Right lobe of liver (tissue), 6 donors: ENCODE data around the gene TNFRSF12A. TPM values are rescaled to one million over a fixed set of nuclear protein-coding genes. Genes with fewer than 3 reads are reported as not detected.
"Not testable (repeated sequence)": the region's sequence is repeated elsewhere in the genome, so short reads cannot be mapped to it uniquely, and the experiment has no call there.

ENCODE experiments used
- ATAC-seq, 4 donors: fragments of 200-7000 bp; cut with Tn5 transposase; one replicate each; pipeline ENCODE4 v1.9.1; 2020; ENCODE audit warnings: mild to moderate bottlenecking in 4 of 4, moderate library complexity in 4 of 4
- DNase-seq, 3 donors: peaks; one replicate each; pipeline ENCODE4 v3.0.0-alpha.2; 2020
- H3K27ac ChIP-seq, 3 donors: fragments of 200-600 bp; one replicate each; pipeline ENCODE4 v1.8.0; 2022
- H3K27me3 ChIP-seq, 2 donors: fragments of 200-600 bp; one replicate each; pipeline ENCODE4 v1.8.0; 2022
- H3K36me3 ChIP-seq, 4 donors: fragments of 200-600 bp; sonication (generic) in 1 of 4; one replicate each; pipeline versions ENCODE4 v1.5.1 to v1.8.0; 2017 to 2022; ENCODE audit warnings: control low read depth in 1 of 4
- H3K4me1 ChIP-seq, 4 donors: fragments of 200-600 bp; sonication (generic) in 1 of 4; one replicate each; pipeline versions ENCODE4 v1.5.1 to v1.8.0; 2017 to 2022; ENCODE audit warnings: control low read depth in 1 of 4
- H3K4me3 ChIP-seq, 3 donors: fragments of 200-600 bp; one replicate each; pipeline ENCODE4 v1.8.0; 2022
- H3K9me3 ChIP-seq, 4 donors: fragments of 200-600 bp; sonication (generic) in 1 of 4; one replicate each; pipeline versions ENCODE4 v1.5.1 to v1.8.0; 2017 to 2022; ENCODE audit warnings: control low read depth in 1 of 4
- POLR2A ChIP-seq: fragments of 450-650 bp; IDR thresholded peaks from one replicate; pipeline ENCODE4 v1.6.1; 2017; ENCODE audit warnings: antibody characterized with exemption, mild to moderate bottlenecking
- WGBS: methylation state at CpG from one replicate; pipeline ENCODE4 v1.1.6; 2018; ENCODE audit warnings: low coverage, low lambda C conversion rate; ENCODE audit not compliant: insufficient coverage; ENCODE audit errors: missing lambda C conversion rate; 5-methylcytosine and 5-hydroxymethylcytosine counted together
- intact Hi-C, 2 donors: fragments of 100-400 bp; cut with DNase I; formaldehyde crosslinking; loops; one replicate each; pipeline versions ENCODE4 v1.11.2 to v1.14.1; 2022
- total RNA-seq, 6 experiments: library from RNA; depleted of rRNA in 2 of 6; stranded (reverse); fragments of >200 nt in 2 of 6; fragmentation: NEBNext Ultra II Directional in 3 of 6; extraction: Animal tissue kit (Norgen Biotek cat#: 25700) in 3 of 6; gene quantifications; one replicate each; pipeline versions ENCODE4 v1.1.0 to v1.2.4, GENCODE V29; 2016 to 2023
- TF ChIP-seq, protein P1 (sequence below), 4 donors: fragments of 200-600 bp in 3 of 4; fragments of 450-650 bp in 1 of 4; IDR thresholded peaks; one replicate each; pipeline versions ENCODE4 v1.5.1 to v1.8.0; 2016 to 2022; ENCODE audit warnings: antibody characterized with exemption in 4 of 4, mild to moderate bottlenecking in 2 of 4
- donor health status: DM: no; HTN: yes; CAD: no.
- donor health status: DM: no; HTN: no; CAD: no.
- donor health status: DM: no; HTN: no; CAD: no.
- donor health status: DM: no; HTN: yes; CAD: no.
- donor health status: DM: no; HTN: yes; CAD: no.

The TNFRSF12A gene
- total RNA-seq, 6 experiments from 2014 or later: 5.2 to 284 (median 69.4) TPM

DNA sequence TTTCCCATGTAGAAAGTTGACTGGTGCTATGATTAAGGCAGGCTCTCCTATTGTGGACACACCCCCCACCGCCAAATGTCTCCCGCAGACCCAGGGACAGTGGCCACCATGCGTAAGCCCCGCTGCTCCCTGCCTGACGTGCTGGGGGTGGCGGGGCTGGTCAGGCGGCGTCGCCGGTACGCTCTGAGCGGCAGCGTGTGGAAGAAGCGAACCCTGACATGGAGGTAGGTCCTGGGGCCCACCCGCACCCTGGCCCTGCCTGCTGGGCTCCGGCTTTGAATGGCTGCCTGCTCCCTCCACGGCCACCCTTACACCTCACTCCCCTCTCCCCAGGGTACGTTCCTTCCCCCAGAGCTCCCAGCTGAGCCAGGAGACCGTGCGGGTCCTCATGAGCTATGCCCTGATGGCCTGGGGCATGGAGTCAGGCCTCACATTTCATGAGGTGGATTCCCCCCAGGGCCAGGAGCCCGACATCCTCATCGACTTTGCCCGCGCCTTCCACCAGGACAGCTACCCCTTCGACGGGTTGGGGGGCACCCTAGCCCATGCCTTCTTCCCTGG is 29.8 kb downstream of the TNFRSF12A start:
- no peak overlapping the region for H3K4me3 ChIP-seq
- no peak for ATAC-seq
- H3K9me3 ChIP-seq: no peaks in the 10 kb centered on the region
- WGBS: 76% methylated on average over 8 of the region's 26 CpGs
- no peaks in the 10 kb centered on the region for H3K36me3 ChIP-seq
- intact Hi-C loops: no loop called here
- DNase-seq: no peak
- TF ChIP-seq, protein P1, sequence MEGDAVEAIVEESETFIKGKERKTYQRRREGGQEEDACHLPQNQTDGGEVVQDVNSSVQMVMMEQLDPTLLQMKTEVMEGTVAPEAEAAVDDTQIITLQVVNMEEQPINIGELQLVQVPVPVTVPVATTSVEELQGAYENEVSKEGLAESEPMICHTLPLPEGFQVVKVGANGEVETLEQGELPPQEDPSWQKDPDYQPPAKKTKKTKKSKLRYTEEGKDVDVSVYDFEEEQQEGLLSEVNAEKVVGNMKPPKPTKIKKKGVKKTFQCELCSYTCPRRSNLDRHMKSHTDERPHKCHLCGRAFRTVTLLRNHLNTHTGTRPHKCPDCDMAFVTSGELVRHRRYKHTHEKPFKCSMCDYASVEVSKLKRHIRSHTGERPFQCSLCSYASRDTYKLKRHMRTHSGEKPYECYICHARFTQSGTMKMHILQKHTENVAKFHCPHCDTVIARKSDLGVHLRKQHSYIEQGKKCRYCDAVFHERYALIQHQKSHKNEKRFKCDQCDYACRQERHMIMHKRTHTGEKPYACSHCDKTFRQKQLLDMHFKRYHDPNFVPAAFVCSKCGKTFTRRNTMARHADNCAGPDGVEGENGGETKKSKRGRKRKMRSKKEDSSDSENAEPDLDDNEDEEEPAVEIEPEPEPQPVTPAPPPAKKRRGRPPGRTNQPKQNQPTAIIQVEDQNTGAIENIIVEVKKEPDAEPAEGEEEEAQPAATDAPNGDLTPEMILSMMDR (IDR thresholded peaks at IDR 0.05): no peak
- no peak for TF ChIP-seq POLR2A
- no peak overlapping the region for H3K27ac ChIP-seq
- H3K27me3 ChIP-seq: peaks cover 0 to 20% of the 10 kb centered on the region in 2 donors
- peaks cover 0 to 16% (median 0%) of the 10 kb centered on the region in 4 donors for H3K4me1 ChIP-seq

DNA sequence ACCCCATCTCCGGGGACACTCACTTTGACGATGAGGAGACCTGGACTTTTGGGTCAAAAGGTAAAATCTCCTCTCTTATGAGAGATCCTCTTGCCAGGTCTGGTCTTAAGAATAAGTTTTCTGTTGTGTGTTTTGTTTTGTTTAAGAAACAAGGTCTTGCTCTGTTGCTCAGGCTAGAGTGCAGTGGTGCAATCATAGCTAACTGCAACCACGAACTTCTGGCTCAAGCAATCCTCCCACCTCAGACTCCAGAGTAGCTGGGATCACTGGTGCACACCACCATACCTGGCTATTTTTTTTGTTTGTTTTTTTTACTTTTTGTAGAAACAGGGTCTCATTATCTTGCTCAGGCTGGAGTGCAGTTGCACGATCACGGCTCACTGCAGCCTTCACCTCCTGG is 30.3 kb downstream of the TNFRSF12A start:
- Histone ChIP-seq H3K36me3 (no peaks in the 10 kb centered on the region), H3K9me3 (no peaks in the 10 kb centered on the region), H3K4me1 (peaks cover 0 to 13% (median 0%) of the 10 kb centered on the region in 4 donors), H3K27me3 (peaks cover 0 to 16% of the 10 kb centered on the region in 2 donors), H3K27ac (no peak overlapping the region), H3K4me3 (no peak overlapping the region)
- WGBS: 62% methylated on average over 3 of the region's 5 CpGs
- ATAC-seq (no peak), DNase-seq (no peak)
- no peak for TF ChIP-seq POLR2A
- TF ChIP-seq, protein P1 (IDR thresholded peaks at IDR 0.05): no peak
- intact Hi-C loops: no loop called here

DNA sequence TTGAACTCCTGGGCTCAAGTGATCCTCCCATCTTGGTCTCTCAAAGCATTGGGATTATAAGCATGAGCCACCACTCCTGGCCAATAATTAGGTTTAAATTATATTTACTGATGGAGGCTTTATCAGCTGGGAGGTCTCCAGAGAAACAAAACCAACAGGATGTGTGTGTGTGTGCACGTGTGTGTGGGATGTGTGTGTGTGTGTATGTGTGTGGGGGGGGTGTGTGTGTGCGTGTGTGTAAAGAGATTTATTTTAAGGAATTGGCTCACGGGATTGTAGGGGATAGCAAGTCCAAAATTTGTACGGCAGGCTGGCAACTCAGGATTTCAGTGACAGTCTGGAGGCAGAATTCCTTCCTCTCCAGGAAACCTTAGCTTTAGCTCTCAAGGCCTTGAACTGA is 30.8 kb downstream of the TNFRSF12A start:
- intact Hi-C loops: no loop called here

DNA sequence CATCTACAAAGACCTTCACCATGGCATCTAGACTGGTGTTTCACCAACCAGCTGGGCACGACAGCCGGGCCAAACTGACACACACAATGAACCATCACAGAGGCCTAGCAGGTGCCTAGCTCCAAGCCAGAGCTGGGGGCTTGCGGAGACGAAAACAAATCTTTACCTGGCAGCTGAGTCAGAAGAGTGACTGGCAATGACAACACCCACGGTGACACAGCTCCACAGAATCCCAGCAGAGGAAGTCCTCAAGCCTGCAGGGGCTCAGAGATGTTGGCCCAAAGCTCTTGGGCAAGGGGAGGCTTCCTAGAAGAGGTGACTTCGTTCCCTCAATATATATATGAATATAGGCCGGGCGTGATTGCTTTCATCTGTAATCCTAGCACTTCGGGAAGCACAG is 31.3 kb downstream of the TNFRSF12A start:
- no peaks in the 10 kb centered on the region for H3K9me3 ChIP-seq
- H3K27me3 ChIP-seq: peaks cover 0 to 7% of the 10 kb centered on the region in 2 donors
- intact Hi-C loops: no loop called here
- DNase-seq (no peak), ATAC-seq (no peak)
- no peak overlapping the region for H3K4me3 ChIP-seq
- no peaks in the 10 kb centered on the region for H3K36me3 ChIP-seq
- peaks cover 0 to 5% (median 0%) of the 10 kb centered on the region in 4 donors for H3K4me1 ChIP-seq
- no peak overlapping the region for H3K27ac ChIP-seq
- no peak for TF ChIP-seq POLR2A
- TF ChIP-seq, protein P1 (IDR thresholded peaks at IDR 0.05): no peak
- 25% methylated on average over 2 of the region's 9 CpGs for WGBS

More for the DNA sequence above, 30.8 kb downstream of the TNFRSF12A start:
- Histone ChIP-seq H3K4me3 (no peak overlapping the region), H3K27ac (no peak overlapping the region), H3K9me3 (no peaks in the 10 kb centered on the region), H3K4me1 (peaks cover 0 to 9% (median 0%) of the 10 kb centered on the region in 4 donors), H3K27me3 (peaks cover 0 to 12% of the 10 kb centered on the region in 2 donors), H3K36me3 (no peaks in the 10 kb centered on the region)
- TF ChIP-seq, protein P1 (IDR thresholded peaks at IDR 0.05): no peak
- no peak for TF ChIP-seq POLR2A
- 44% methylated on average over 3 of the region's 4 CpGs for WGBS
- ATAC-seq (no peak), DNase-seq (no peak)

DNA sequence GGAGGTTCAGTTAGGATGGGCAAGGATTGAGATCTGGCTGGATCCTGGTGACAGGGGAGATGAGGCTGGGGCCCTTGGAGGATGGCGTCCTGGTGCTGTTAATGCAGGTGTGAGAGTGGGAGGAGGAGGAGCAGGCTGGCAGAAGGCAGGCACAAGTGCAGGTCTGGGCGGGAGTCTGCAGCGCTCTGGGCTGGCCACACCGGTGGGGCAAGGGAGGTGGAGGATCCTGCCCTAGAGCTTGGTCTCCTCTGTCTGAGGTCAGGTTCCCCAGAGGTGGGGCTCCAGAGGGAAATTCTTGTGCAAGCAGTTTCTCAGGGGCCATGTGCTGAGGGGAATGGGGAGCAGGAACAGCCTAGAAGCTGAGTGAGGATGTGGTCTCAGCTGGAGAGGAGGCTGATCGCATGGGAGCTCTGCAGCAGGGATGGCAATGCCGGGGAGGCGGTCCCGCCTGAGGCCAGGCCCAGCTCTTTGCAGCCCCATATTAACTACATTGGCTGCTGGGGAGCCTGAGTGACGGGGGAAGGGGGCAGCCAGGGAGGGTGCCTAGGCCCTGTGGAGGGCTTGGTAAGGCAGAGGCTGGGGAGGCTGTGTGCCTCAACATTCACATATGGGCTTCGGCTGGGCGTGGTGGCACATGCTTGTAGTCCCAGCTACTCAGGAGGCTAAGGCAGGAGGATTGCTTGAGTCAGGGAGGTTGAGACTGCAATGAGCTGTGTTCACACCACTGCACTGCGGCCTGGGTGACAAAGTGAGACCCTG is 32.6 kb downstream of the TNFRSF12A start:
- WGBS: 90% methylated on average over 2 of the region's 12 CpGs
- H3K4me1 ChIP-seq, H3K27me3 ChIP-seq, H3K27ac ChIP-seq, H3K9me3 ChIP-seq, H3K36me3 ChIP-seq, intact Hi-C loops, H3K4me3 ChIP-seq, DNase-seq: not testable (repeated sequence)
- ATAC-seq: peak in 2 of 4 donors; percentile 20 to 21

DNA sequence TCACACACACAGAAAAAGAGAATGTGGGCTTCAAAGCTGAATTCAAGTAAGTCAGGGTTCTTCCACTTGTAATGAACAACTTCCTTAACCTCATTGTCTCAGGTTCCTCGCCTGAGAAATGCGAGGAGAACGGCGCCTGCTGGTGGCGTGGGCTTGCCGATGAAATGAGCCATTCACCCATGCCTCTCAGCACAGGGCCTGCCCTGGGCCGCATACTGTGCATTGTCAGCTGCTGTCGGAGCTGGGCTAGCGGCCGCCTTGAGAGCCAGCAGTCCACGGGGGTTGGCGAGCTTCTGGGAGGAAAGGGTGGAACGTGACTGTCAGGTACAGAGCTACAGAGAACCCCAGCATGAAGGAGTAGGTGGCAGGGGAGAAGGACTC is 33.2 kb downstream of the TNFRSF12A start:
- H3K4me3 ChIP-seq, H3K27ac ChIP-seq, H3K27me3 ChIP-seq, H3K9me3 ChIP-seq, H3K4me1 ChIP-seq, DNase-seq, intact Hi-C loops, ATAC-seq, H3K36me3 ChIP-seq: not testable (repeated sequence)
- WGBS: 60% methylated on average over 3 of the region's 13 CpGs
